ENCODE results near the gene ATOH7.

The ATOH7 gene

GRCh38 chr10:68184546-68184945, 47.4 kb downstream of the ATOH7 start:
- in situ Hi-C loops (cut with HindIII; ENCODE audit: low sequenced_read_pairs) = no loop called here
